GM19467 (cell line): ENCODE measurements around the gene TICAM2.

Source experiments
- ATAC-seq: cut with Tn5 transposase; IDR thresholded peaks from one replicate; pipeline ENCODE4 v1.9.1; 2021; ENCODE audit warnings: mild to moderate bottlenecking, moderate library complexity; ENCODE audit not compliant: unreplicated experiment

TICAM2 gene

DNA sequence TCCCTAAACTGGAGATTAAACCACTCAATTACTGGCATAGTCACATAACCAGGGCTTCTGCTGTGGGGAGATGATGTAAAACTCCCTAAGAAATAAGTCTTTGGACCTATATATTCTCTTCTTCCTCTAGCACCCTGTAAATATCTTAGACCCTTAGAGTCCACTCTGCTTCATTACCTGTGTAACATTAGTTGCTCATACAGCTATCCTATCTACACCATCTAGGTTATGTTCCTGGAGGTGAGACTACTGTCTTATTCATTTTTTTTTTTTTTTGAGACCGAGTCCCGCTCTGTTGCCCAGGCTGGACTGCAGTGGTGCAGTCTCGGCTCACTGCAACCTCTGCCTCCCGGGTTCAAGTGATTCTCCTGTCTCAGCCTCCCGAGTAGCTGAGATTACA, 9.6 kb upstream of the TICAM2 start:
- no peak for ATAC-seq

DNA sequence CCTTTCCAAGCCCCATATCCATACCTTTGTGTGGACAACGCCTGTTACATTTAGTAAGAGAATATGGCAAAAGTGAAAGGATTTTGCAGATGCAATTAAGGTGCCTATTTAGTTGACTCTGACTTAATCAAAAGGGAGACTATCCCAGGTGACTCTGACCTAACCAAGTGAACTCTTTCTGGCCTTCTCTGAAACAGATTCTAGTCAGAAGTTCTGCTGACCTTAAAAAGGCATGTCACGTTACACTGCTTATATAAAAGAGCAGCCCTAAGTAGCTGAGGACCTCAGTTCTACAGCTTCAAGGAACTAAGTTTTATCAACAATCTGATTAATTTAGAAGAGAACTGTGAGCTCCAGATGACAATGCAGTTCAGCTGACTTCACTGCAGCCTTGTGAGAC, 5.7 kb upstream of the TICAM2 start:
- ATAC-seq: no peak

DNA sequence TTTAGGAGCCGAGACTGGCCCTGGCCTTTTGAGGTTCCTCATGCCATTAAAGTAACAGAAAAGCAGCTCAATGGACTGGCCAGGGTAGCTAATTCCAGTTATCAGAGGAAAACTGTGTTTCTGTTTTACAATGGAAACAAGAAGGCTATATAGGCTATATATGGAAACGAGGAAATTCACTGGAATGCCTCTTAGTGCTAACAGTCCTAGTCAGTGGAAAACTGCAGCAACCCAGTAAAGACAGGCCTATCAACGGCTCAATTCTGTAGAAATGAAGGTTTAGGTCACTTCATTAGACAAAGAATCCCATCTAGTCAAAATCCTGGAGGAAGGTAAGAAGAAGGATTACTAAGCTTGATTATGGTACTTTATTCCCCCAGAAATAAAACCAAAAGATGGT, 3.2 kb upstream of the TICAM2 start:
- ATAC-seq: no peak

DNA sequence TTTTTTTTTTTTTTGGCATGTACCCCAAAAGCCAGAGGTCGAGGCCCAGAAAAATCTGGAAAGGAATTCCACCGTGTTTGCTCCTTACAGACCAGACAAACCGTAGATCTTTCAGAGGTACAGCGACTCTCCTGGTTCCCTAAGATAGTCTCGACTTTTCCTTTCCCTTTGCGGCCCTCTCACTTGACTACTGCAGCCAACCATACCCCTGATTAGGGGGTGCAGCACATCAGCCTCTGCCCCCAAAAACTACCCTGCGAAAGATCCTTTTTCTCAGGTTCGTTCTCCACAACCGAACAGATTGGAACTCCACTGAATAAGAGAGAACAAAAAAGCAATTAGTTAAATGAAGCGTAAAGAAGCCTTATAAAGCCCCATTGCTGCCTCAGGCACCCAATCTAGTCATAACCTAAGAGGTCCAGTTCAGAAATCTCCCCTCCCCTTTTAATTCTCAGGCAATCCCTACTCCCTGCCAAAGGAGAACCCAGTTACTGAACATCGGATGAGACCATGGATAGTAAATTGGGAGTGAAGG, 379 bp upstream of the TICAM2 start:
- ATAC-seq: no peak

DNA sequence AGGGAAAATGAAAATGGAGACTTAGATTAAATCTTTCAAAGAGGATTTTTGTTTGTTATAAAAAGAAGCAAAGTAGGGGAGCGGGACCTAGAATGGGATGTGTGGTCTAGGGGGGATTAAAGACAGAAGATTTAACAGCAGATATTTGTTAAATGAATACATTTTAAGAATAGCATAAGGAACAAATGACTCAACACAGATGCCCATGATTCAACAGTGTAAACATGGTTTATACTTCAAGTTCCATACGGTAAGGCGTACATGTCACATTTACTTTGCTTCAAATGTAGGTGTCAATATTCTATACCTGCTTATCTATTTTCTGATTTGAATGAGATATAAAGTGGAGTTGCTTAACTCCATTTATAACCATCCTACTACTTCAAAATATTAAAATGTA, 1.5 kb downstream of the TICAM2 start:
- ATAC-seq: no peak

DNA sequence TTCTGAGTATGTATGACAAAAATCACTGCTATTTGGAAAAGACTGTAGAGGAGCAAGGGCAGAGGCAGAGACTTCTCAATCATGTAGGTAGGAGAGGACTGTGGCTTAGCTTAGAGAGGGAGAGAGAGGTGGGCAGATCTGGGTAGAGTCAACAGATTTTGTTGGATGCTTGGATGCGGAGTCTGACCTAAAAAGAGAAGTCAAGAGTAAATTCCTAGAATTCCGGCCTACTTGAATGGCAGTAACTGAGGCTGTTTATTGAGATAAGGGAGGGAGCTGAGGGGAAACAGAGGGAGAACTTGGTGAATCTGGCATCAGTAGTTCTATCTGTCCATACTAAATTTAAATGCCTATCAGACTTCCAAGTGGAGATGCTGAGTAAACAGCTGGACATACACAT, 2.4 kb downstream of the TICAM2 start:
- ATAC-seq: no peak

DNA sequence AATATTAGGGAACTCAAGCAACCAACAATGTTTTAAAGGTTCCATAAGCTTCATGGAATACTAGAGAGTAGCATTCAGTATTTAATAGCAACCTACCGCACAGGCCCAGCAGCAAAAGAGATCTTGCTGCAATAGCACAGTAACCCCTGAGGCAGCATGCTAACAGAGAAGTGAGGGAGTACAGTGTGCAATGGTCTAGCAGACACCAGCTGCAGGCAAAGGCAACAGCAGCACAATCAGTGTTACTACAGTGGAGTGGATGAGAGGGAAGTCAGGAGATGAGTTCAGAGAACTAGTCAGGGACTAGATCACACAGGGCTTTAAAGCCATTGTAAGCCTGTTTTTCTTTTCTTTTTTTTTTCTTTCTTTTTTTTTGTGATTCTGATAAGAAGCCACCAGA, 2.8 kb downstream of the TICAM2 start:
- ATAC-seq: peak; percentile 28

DNA sequence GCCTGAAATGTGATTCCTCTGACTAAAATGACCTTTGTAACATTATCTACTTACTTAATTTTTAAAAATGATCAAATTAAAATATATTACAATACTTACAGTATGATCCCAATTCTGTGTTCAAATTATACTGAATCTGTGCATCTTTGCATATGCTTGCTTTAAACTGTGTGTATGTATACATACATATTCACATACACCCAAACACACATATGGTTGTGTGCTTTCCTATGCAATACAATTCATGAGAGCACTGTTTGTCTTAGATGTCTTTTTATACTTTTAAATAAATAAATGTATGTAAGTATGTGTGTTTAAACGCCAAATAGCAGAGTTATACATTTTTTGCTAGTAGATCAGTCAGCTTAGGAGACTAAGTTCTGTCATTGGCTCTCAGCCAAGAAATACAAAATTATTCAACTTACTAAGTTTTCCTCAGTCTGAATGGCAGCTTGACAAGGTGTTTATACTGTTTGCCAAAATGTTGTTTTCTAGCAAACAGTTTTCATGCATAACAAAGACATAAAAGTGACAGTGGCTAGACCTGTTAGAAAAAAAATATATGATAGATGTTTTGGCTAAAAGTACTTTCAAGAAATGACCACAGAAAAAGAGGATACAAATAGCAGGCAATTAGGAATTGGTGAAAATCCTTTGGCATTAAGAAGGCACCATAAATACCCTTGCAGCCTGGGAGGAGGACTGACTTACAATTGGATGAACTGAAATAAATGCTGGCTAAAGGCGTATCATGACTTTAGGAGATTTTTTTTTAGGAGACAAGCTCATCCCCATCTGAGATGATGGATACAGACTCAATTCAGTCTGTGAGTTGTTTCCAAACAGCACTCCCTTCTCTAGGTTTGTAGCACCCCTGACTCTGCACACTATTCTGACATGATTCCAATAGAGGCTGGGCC, 7.9 kb downstream of the TICAM2 start:
- ATAC-seq: no peak

DNA sequence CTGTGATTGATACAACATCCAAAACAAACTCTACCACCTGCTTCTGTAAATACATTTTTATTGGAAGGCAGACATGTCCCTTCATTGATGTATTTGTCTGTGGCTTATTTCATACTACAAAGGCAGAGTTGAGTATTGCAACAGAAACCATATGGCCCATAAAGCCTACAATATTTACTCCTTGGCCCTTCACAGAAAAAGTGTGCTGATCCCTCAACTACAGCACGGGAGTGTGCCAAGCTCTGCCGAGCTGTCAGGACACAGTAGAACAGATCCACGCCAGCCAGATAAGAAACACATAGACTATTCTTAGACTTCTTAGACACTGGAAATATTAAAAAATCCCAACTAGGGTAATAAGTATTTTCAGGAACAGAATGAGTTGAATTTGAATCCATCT, 13.2 kb downstream of the TICAM2 start:
- ATAC-seq: no peak

DNA sequence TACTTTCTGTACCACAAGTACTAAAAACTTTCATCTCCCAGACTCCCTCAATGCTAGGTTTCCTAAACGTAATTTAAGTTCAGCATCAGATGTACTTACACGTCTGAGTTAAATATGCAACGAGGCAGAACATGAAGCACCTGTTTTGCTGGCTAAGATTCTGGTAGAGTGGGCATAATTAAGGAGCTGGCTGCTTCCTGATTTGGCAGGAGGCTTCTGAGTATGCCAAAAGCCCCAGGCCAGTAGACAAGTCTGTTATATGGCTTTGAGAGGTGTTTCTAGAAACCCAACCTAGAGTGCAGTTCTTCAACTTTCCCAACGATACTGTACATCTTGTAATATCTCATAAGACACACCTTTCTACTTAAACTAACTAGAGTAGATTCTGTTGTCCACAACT, 13.6 kb downstream of the TICAM2 start:
- no peak for ATAC-seq

DNA sequence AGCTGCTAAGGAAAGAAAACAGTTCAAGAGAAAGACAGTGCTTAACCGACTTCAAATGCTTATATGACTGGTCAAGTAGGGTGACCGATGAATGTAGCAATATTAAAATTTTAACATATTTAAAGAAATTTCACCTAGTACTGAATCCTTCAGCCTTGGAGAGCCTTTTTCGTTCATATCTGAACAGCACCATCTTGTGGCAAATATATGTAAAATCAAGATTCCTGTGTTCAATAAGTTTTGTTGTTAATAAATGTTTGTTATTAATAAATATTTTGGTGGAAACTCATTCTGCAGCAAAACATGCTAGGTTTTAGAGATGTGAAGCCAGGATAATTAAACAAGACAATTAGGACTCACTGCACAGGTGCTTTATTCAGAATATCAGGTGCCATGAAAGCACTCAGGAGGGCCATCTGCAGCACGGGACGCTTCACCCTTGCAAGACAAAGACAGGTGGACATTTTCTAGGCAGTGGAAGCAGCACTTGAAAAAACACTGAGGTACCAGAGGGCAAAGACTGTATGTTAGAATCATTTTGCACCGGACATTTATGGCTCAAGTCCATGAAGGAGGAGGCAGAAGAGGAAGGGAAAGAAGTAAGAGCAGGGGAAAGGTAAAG, 15.6 kb downstream of the TICAM2 start:
- no peak for ATAC-seq

DNA sequence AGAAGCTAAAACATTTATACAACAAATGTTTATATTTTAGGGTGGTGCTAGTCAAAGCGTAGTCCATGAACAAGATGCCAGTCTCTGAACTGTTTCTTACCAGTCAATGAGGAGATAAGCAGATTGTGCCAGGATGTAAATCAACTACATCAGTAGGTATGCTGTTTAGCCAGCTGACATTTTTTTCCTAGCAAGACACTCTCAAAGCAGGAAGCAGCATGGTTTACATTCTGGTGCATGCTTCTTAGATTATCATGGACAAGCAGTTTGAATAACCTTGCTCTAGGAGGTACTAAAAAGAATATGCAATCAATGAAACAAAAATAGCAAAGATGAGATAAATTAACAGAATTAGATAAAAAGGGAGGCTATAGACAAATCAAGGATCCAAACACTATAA, 17.0 kb downstream of the TICAM2 start:
- ATAC-seq: no peak

DNA sequence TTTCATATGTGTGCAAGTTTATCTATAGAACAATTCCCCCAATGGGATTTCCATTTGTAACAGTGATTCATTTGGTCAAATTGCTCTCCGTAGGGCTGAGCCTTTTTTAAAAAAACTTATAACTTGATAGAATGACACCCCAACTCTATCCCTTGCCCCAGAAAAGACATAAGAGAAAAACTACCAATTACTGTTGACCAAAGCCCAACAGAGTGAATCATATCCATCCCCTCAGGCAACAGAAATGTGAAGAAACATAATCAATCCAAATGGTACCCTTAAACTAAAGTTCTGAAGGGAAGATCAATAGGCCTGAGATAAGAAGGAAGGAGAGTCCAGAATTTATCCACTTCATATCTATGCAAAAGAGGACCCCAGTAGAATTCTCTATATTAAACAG, 17.8 kb downstream of the TICAM2 start:
- ATAC-seq: no peak

DNA sequence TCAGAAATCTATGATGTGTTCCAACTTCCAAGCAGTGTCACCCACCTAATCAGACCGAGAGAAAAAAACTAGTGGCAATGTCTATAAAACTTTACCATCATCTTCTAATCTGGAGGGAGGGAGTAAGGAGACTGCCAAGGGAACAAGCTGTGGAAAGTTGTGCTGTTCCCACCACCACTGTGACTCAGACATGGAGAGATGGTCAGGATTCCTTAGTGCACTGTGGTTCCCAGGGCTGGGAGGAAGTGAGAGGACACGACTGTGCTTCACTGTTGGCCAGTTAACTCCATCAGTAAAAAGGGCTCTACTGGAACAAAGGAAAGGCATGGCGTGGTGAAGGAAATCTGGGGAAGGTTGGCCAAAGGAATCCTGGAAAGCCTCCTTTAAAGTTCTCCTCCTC, 18.8 kb downstream of the TICAM2 start:
- no peak for ATAC-seq

DNA sequence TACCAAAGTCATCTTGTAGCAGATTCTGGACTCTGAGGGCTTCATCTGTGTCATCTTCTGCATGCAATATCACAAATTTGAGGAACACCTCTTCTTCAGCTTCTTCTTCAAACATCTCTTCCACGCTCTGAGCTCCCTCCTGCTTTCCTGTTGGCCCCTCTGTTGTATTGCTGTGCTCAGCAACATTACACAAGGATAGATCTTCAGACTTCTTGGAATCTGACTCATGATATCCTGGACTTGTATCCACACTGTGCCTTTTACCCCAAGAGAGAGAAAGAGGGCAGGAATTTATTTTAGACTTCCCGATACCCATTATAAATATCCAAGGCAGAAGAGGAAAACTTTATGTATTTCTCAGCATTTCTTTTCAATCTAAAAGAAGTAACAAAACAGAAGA, 21.3 kb downstream of the TICAM2 start:
- no peak for ATAC-seq

DNA sequence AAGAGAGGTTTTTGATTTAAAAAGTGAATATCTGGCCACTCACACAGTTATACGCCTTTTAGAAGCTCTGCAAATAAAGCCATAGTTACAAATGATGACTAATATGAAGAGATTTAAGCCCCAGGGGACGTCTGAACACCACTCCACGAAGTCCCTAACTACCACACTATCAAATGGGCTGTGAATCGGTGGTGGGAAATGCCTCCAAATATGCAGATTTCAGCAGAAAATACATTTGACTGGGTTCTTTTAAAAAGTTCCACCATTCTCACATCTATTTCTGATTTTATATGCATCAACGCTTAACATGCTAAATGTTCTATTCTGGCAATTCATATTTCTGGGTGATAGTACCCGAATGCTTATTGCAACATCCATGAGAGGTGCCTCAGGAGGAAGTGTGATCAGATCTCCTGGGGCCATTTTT, 22.5 kb downstream of the TICAM2 start:
- peak; percentile 68 for ATAC-seq

DNA sequence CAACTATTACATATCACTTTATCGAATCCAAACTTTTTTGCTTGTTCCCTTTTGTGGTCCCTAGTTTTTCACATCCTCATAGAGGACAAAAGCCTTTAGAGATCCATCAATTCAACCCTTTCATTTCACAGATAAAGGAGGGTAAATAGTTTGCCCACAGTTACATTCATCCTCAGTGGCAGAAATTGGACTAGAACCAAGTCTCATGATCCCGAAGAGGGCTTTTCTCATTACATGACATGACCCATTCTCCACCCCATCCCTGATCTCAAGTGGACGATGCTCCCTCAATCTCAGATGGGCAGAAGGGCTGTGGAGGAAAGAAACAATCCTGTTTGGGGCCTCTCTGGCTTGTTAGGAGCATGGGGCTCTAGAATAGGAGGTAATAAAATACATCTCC, 23.1 kb downstream of the TICAM2 start:
- no peak for ATAC-seq

DNA sequence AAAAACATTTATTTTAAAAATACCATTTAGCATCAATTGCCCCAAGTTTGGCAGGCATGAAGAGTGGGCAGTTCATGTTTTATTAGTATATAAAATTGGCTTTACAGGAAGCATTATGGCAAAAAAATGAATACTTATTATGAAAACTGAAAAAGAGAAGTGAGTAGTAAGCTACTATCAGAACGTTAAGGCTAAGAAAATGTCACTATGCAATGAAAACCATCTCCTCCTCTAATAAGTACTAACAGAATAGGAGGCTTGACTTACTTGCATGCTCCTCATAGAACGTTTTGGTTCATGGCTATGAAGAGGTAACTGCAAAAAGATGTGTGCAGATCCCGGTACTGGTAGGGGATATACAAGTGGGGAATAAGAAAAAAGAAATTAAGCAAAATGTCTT, 23.6 kb downstream of the TICAM2 start:
- peak; percentile 41 for ATAC-seq

DNA sequence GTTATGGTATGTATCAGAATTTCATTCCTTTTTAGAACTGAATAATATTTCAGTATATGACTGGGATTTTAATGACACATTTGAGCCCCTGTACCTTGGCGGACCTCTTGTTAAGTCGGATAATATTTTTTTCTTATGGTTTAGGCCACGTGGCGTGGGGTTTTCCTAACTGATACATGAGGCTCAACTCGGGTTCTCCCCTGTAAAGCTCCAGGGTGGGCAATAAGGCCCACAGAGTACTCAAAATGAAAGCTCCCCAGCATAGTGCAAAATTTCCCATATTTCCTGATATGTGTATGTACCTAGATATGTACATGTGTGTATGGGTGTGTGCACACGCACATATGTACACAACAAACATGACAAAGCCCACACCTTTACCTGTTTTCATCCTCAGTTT, 24.5 kb downstream of the TICAM2 start:
- ATAC-seq: no peak

DNA sequence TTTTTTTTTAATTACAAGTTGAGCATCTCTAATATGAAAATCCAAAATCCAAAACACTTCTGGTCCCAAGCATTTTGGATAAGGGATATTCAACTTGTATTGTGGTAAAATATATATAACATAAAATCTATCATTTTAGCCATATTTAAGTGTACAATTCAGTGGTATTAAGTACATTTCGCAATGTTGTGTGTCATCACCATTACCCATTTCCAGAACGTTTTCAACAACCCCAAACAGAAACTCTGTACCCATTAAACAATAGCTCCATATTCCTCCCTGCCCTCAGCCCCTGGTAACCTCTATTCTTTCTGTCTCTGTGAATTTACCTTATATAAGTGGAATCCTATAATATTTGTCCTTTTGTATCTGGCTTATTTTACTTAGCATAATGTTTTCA, 24.9 kb downstream of the TICAM2 start:
- ATAC-seq: no peak

DNA sequence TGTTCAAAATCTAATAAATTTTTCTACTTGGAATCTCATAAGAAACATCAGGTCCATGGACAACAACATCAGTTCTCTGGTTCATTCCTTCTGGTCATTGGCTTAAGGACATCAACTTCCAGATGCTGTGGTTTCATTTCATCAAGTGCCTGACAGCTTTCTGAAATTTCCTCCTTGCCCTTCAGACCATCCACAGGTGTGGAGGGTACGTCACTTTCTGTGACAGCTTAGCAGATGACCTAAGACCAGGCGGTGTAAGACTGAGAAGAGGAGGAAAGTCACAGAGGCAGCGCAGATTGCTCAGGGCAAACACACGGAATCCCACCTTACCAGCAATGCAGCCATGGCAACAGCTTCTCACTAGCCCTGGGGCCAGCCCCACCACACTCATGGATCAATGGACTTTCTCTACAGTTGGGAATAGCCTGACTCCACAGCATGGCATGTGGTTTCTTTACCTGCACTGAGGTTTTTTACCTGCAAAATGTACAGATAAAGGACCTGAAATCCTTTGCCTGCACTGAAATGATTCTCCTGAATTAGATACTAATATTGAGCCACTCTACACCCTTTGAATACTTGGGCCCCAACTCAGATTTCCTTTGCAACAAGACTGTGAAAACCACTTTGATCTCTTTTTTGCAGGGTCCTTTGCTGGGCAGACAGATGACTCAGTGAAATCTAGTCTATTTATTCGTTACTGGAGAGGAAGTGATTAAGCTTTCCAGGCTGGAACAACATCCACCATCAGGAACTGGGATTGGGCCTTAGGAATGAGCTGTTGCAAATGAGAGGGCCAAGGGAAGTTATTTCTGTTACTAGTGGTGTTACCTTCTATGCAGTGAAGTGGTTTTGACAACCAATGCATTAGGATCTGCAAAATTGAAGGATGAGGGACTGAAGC, 26.9 kb downstream of the TICAM2 start:
- no peak for ATAC-seq
